HFF-Myc (cell line): ENCODE data around the gene TTC3.
"Not testable (repeated sequence)": the region's sequence is repeated elsewhere in the genome, so short reads cannot be mapped to it uniquely, and the experiment has no call there.

Experiments
- DNase-seq: peaks from one replicate; pipeline ENCODE4 v3.0.0-alpha.2; 2011; ENCODE audit warnings: low read depth; ENCODE audit errors: extremely low read depth
- H3K4me3 ChIP-seq: replicated peaks from 2 replicates; pipeline ENCODE4 v1.5.1; 2011; ENCODE audit warnings: low read depth, mild to moderate bottlenecking, control low read depth, low read length
- CTCF ChIP-seq: IDR thresholded peaks from 2 replicates; pipeline ENCODE4 v1.5.1; 2012; ENCODE audit warnings: mild to moderate bottlenecking, low read depth, low read length, control low read depth; ENCODE audit errors: missing control alignments

TTC3 gene

DNA sequence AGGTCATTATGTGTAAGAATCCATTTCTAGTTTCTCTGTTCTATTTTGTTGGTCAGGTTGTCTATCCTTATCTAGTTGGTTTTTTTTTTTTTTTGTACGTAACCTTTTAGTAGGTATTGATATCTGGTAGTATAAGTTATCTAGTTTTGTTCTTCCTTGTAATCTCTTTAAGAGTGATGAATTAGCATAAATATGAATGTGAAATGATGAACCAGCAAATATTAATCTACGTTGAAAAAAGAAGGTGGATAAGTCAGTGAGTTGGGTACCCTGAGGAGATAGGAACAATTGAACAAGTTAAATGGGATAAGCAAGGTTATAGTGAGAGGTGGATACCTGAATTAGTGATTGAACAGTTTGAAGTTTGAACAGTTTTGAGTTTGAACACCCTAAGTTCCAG, 33.9 kb downstream of the TTC3 start:
- no peak overlapping the region for H3K4me3 ChIP-seq
- no peak for TF ChIP-seq CTCF
- no peak for DNase-seq

- H3K4me3 ChIP-seq, DNase-seq: not testable (repeated sequence)
Observed at GRCh38 chr21:37111029-37111428, 38.0 kb downstream of the TTC3 start.

DNA sequence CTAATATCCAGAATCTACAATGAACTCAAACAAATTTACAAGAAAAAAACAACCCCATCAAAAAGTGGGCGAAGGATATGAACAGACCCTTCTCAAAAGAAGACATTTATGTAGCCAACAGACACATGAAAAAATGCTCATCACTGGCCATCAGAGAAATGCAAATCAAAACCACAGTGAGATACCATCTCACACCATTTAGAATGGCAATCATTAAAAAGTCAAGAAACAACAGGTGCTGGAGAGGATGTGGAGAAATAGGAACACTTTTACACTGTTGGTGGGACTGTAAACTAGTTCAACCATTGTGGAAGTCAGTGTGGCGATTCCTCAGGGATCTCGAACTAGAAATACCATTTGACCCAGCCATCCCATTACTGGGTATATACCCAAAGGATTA, 41.2 kb downstream of the TTC3 start:
- not testable (repeated sequence) for H3K4me3 ChIP-seq, DNase-seq

- H3K4me3 ChIP-seq, DNase-seq: not testable (repeated sequence)
Observed at GRCh38 chr21:37116459-37116858, 43.4 kb downstream of the TTC3 start.

GRCh38 chr21:37117204-37117603, 44.1 kb downstream of the TTC3 start:
- no peak overlapping the region for H3K4me3 ChIP-seq
- no peak for DNase-seq
- TF ChIP-seq CTCF = no peak

- no peak for DNase-seq
- H3K4me3 ChIP-seq = no peak overlapping the region
- TF ChIP-seq CTCF = no peak
Observed at GRCh38 chr21:37118187-37118826, 45.3 kb downstream of the TTC3 start.

DNA sequence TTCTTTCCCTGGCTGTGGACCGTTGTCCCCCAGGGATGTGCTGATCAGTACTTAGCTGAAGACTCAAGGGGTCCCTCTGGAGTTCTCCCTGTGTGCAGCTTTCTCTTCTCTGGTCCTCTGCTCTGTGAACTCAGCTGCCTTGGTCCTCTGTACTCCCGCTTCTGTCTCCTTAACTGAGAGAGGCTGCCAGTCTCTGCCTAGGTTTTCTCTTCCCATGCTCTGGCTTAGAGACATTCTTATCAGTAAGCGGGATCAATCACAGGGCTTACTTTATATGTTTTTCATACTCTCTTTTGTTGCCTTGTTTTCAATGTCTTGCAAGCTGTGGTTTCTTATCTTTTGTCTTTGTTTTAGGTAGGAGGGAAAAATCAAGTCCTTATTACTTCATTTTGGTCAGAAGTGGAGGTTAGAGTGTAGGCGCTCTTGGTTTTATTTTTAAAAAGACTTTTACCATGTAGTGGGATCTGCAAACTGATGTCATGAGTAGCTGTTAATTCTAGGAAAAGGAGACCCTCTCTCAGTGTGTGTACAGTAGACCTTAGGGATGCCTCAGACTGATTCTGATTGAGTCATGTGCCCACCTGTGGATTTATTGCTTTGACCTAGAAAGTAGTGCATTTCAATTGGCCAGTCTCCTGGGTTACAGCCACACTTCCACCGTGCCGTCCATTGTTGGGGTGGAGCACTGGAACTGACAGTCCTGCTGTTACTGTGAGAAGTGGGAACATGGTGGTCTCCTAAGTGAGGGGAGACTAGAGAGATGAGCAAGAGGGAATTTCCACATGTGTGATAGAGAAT, 46.6 kb downstream of the TTC3 start:
- no peak for DNase-seq
- no peak for TF ChIP-seq CTCF

DNA sequence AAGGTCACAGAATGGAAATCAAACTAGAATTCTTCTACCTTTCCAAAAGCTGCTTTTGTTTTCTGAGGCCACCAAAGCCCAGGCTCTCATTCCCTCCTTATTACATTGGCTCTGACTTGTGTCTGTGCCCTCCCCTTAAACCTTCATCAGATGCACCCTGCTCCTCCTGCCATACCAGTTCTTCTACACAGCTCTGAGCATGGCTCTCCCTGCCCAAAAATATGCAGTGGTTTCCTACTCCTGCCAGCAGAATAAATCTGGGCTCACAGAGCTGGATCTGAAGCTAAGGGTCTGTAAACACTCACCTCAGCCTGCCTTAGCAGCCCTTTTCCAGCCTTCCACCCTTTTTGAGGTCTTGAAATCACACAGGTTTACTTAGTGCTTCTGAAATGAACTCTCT, 55.0 kb downstream of the TTC3 start:
- no peak for TF ChIP-seq CTCF
- no peak overlapping the region for H3K4me3 ChIP-seq
- DNase-seq = no peak

More for the DNA sequence above, 46.6 kb downstream of the TTC3 start:
- no peak overlapping the region for H3K4me3 ChIP-seq
